ENCODE data around the gene TRPV6.

TRPV6 gene

DNA sequence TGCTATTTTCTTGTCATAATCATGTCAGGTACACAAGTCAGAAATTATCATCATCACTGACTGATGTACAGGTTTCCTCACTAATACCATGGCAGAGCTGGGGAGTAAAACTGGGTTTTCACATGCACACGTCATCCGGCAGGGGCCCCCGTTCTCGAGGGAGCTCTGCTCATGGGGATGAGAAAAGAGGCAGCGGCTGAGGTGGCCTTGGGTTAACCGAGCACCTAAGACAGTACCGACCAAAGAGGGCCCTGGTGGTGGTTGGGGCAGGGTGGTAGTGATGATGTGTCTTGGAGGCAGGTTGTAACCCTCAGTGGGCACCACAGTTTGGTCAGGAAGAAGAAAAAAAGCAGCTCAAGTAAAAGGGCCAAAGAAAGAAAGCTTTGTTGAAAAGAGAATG lies 12.1 kb upstream of the TRPV6 start:
- H3K4me3 ChIP-seq (ENCODE audit: low read length), result no peak overlapping the region
- TF ChIP-seq ZNF274 (IDR thresholded peaks at IDR 0.05; ENCODE audit: low read depth, low read length), result no peak

DNA sequence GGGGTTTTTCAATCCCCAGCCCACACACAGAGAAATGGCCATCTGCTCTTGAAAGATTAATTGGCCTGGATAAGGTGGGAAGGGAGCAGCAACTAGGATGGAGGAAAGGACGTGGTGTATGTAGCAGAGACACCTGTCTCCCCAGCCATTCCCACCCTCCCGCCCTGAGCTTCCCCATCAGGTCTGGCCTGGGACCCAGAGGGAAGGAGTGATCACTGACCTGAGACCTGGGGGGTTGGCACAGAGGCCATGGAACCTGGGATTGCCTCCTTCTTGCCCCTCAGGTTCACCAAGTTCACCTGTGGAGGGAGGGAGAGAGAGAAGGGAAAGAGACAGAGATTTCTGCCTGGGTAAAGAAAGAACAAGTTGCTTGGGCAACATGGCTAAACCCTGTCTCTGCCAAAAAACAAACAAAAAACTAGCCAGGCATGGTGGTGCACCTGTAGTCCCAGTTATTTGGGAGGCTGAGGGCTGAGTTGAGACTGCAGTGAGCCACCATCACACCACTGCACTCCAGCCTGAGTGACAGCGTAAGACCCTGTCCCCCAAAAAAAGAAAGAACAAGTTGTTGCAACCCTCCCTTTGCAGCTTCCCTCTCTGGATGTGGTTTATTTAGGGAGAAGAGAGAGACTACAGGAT lies 11.3 kb upstream of the TRPV6 start:
- no peak for TF ChIP-seq ZNF274 (IDR thresholded peaks at IDR 0.05; ENCODE audit: low read depth, low read length)
- H3K4me3 ChIP-seq (ENCODE audit: low read length), result no peak overlapping the region

DNA sequence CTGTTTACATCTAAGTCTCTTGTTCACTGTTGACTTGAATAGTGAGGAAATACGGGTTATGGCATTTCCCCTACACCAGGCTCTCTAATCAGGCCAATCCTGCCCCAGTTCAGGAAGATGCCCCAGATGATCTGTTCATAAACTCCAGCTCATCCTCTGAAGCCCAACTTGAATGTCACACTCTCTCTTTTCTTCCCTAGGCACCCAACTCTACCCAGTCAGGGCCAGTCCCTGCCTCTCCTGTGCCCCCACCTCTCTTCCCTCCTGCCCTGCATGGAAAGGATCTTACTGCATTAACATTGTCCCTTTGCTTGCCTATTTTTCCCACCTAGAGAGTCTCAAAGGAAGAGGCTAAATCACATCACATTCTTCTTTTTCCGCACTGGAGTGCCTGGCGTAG lies 10.6 kb upstream of the TRPV6 start:
- TF ChIP-seq ZNF274 (IDR thresholded peaks at IDR 0.05; ENCODE audit: low read depth, low read length), result no peak
- no peak overlapping the region for H3K4me3 ChIP-seq (ENCODE audit: low read length)

DNA sequence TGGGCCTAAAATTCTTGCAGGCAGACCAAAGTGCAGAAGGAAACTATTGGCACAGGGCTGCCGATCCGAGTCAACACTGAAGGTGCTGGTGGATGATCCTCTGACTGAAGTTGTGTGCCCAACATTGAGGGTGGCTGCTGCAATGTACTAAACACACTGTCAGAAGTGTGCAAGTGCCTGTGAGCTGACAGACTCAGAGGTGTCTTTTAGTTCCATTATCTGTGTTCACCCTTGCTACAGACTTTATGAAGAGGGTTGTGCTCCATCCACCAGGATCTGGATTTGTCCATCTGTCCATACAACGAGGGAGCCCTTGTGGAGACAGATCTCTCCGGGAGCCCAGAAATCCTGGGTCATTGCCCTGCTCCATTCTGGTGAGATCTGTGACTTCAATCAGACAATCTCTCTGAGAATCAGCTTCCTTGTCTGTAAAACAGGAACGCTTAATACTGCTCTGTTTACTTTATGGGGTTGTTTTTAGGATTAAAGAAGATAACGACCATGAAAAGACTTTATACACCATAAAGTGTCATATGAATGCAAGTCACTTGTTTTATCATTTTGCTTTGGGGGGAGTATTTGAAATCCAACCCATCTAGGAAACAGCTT lies 9.5 kb upstream of the TRPV6 start:
- no peak overlapping the region for H3K4me3 ChIP-seq (ENCODE audit: low read length)
- no peak for TF ChIP-seq ZNF274 (IDR thresholded peaks at IDR 0.05; ENCODE audit: low read depth, low read length)

DNA sequence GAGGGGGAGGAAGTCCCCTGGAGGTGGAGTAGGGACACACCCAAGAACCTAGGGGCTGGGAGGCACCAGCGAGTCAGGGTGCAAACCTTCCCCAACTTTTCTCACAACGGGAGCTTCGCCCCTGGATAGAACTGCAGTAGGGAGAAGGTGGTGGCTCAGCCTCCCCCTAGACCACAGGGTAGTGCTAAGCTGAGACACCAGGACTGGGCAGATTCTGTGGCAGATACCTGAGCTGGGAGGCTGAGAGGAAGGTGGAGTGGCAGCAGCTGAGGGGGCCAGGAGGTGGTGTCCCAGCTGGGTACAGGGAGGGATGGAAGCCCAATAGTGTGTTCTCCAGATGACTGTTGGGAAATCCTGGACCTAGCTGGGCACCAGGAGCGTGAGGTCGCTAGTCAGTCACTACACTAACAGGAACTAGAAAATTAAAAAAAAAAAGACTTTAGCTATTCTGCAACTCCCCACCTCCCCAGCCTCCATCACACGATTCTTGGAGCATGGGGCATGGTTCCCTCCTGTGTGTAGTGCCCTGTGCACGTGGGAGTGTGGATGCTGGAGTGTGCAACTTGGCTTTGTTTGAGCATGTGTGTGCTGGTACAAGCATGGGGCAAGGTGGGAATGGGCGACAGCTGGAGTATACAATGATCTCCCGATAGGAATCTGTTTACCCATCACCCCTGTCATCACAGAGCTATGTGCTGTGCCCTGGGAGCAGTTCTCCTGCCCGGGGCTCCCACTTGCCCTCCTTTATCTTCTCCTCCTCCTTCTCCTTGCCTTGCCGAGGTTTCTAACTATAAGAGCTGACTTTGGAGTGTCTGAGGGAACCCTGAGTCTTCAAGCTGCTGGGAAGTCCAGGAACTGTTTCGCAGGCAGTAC lies 8.8 kb upstream of the TRPV6 start:
- no peak overlapping the region for H3K4me3 ChIP-seq (ENCODE audit: low read length)
- TF ChIP-seq ZNF274 (IDR thresholded peaks at IDR 0.05; ENCODE audit: low read depth, low read length), result no peak

DNA sequence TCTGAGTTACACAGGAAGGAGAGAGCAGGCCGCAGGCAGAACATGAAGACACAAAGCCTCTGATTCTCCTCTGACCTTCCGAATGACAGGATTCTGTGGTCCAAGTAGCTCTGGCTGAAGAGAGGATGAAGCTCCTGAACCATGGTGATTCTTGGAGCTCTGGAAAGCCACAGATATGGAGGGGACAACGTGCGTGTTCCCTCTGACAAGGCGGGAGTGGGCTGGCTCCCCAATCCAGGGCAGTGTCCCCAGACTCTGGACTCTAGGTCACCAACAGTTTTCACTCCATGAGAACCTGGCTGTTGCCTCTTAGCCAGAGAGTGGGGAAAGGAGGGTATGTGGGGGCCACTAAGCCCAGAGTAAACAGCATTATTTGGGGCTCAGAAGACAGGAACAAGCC lies 7.4 kb upstream of the TRPV6 start:
- H3K4me3 ChIP-seq (ENCODE audit: low read length), result no peak overlapping the region
- no peak for TF ChIP-seq ZNF274 (IDR thresholded peaks at IDR 0.05; ENCODE audit: low read depth, low read length)

DNA sequence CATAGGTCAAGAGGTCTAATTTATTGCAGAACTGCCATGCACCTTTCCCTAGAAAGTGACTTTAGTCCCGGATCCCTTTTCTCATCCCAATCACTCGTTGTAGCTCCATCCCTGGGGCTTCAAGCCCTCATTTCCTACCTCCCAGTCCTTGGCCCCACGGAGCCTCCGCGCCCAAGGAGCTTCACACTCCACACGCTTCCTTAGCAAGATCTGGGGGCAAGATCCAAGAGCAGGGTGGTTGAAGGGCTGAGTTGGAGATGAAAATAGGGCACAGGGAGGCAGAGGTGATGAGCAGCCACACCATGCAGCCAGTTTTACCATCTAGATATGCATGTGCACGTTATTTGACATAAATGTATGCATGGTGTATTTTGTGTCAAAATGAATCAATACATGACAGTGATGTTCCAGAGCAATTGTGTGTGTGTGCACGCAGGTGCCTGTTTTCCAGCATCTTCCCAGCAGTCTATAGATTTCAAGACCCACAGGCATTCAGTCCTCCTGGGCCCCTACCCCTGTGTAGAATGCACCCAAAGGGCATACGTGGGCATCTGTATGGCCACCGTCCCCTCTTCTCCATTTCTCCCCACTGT lies 6.0 kb upstream of the TRPV6 start:
- TF ChIP-seq ZNF274 (IDR thresholded peaks at IDR 0.05; ENCODE audit: low read depth, low read length), result no peak
- H3K4me3 ChIP-seq (ENCODE audit: low read length), result no peak overlapping the region

DNA sequence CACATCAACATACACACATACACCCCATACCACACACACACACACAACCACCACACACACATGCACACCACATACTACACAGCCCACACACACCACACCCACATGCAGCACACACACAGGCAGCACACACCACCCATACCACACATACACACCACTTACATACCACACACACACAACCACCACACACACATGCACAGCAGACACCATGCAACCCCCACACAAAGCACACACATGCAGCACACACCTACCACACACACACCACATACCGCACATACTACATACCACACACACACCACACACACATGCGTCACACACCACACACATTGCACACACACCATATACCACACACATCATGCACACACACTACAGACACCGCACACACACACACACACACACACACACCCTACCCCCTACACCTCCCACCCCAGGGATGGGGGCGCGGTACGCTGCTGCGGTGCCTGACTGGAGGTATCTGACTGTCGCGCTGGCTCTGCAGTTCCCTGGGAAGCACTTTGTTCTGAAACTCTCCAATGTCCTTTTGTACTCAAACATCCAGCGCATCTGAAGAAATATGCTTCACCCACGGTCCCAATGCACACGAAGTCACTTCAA lies 5.4 kb upstream of the TRPV6 start:
- no peak for TF ChIP-seq ZNF274 (IDR thresholded peaks at IDR 0.05; ENCODE audit: low read depth, low read length)
- no peak overlapping the region for H3K4me3 ChIP-seq (ENCODE audit: low read length)

DNA sequence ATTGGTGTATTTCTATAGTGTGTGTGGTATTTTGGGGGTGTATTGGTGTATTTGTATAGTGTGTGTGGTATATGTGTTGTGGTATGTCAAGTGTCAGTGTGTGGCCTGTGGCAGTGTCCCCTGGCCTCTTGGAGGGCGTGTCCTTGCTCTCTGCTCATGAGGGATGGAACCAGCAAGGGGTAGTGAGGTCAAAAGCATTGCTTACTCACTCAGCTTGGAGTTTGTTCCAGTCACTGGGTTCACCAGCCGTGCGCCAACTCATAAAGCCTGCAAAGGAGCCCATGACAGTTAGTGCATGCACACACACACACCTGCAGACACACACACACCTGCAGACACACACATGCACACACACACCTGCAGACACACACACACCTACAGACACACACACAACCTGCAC lies 4.3 kb upstream of the TRPV6 start:
- no peak overlapping the region for H3K4me3 ChIP-seq (ENCODE audit: low read length)
- TF ChIP-seq ZNF274 (IDR thresholded peaks at IDR 0.05; ENCODE audit: low read depth, low read length), result no peak

DNA sequence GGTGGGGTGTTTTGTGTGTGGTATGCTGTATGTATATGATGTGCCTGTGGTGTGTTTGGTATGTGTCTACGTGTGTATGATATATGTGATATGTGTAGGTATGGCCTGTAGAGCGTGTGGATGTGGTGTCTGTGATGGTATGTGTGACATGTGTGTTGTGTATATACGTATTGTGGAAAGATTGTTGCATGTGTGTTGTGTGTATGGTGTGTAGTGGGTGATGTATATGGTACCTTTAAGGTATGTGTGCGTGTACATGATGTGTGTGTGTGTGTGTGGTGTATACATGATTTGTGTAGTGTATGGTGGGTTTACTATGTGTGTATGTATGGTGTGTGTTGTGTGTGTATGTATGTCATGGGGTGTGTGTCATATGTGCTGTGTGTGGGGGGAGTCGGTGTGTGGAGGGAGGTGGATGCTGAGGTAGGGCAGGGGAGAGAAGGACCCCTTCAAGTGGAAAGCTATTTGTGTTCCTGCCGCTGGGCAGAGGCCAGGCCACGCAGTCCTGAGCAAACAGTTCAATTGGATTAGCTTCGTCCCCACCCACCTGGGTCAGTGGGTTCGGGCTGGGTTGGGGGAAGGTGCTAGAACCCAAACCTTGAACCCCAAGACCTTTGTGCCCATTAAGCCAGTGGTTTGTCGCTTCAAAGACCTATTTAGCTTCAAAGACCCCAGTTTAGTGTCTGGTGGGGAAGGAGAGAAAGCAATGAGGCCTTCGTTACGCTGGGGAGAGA lies 1.9 kb upstream of the TRPV6 start:
- no peak for TF ChIP-seq ZNF274 (IDR thresholded peaks at IDR 0.05; ENCODE audit: low read depth, low read length)
- H3K4me3 ChIP-seq (ENCODE audit: low read length), result no peak overlapping the region

DNA sequence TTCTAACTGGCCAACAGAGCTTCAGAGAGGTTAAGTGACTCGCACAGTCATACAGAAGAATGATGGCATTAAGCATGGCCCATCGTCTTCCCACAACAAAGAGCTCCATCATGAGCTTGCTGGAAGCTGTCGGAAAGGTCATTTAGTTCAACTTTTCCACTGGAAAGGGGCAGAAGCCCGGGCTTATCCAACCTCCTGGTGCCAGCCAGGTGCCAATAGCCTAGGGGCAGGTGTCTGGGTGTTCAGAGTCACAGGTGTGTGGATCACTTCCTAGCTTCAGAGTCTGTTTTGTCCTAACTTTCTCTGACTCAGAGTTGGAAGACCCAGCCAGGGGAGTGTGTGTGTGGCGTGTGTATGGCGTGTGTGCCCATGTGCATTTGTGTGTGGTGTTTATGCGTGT lies 1.3 kb upstream of the TRPV6 start:
- TF ChIP-seq ZNF274 (IDR thresholded peaks at IDR 0.05; ENCODE audit: low read depth, low read length), result no peak
- no peak overlapping the region for H3K4me3 ChIP-seq (ENCODE audit: low read length)

DNA sequence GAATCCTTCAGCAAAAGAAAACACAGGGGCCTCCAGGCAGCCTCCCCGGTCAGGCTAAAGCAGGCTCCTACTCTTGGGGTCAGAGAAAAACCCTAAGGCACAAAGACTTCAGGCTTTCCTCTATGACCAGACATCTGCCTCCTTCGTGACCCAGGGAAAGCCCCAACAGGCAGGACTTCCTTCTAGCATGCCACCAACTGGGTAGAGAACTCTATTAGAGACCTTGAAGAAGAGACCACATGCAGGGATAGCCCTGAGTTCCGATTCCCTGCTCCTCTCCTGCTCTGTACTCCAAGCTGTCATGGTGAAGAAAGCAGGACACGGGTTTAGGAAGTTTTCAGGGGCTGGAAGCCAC lies 1.3 kb downstream of the TRPV6 start:
- no peak for TF ChIP-seq ZNF274 (IDR thresholded peaks at IDR 0.05; ENCODE audit: low read depth, low read length)
- no peak overlapping the region for H3K4me3 ChIP-seq (ENCODE audit: low read length)

DNA sequence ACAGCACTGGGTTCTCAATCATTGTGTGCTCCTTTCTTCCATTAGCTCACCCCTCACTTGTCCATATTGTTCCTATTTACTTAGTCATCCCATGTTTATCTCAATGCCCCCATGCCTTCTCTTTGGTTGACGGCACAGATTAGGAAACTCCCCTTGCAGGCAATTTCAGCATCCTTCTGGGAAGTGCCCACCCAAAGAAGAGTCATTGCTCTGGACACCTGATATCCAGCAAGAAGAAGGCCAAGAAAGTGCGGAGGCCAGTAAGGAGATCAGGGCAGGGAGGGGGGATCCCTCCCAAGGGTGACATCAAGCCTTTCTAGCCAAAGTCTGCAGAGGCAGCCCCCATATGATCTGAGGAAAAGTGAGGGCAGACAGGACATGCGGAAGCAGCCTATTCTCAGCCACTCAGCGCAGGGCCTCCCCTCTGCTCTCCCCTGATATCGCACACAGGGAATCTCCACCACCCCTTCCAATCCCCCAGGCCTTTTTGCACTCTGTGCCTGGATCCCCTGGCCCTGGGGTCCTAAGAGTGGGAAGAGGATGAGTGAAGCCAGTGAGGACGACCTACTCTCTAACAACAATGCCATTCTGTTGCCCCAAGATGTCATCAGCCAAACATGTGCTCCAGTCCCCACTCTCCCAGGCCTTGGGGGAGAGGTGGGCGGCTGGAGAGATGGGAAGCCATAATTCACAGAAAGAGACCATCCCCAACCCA lies 1.8 kb downstream of the TRPV6 start:
- no peak overlapping the region for H3K4me3 ChIP-seq (ENCODE audit: low read length)
- TF ChIP-seq ZNF274 (IDR thresholded peaks at IDR 0.05; ENCODE audit: low read depth, low read length), result no peak

All from GM08714 (cell line).